ENCODE results near the gene LARP4B.

The LARP4B gene

GRCh38 chr10:784403-785088 is 147.0 kb downstream of the LARP4B start:
- Histone ChIP-seq H3K27ac (ENCODE audit: low read depth, low read length) (no peak overlapping the region), H3K4me3 (ENCODE audit: low read length) (no peak overlapping the region), H4K20me1 (ENCODE audit: control insufficient read depth, insufficient read depth, low read depth, low read length) (no peaks in the 10 kb centered on the region), H3F3A (ENCODE audit: control insufficient read depth, insufficient read depth) (no peaks in the 10 kb centered on the region), H3K4me1 (ENCODE audit: control insufficient read depth, low read length) (peaks cover 5% of the 10 kb centered on the region), H3K9me3 (ENCODE audit: control insufficient read depth, insufficient read depth, low read length) (no peaks in the 10 kb centered on the region), H3K27me3 (ENCODE audit: control insufficient read depth, low read length) (peaks cover 8% of the 10 kb centered on the region), H3K79me2 (ENCODE audit: control insufficient read depth, low read length) (no peaks in the 10 kb centered on the region), H3K9me2 (replicated peaks; ENCODE audit: control insufficient read depth, low read length) (no peaks in the 10 kb centered on the region), H3K4me2 (ENCODE audit: low read length) (no peak overlapping the region), H3K36me3 (ENCODE audit: control insufficient read depth, low read length) (no peaks in the 10 kb centered on the region)
- TF ChIP-seq CTCF (IDR thresholded peaks at IDR 0.05; ENCODE audit: low read depth, low read length, poor library complexity, severe bottlenecking) (no peak), EZH2phosphoT487 (IDR thresholded peaks at IDR 0.05; ENCODE audit: borderline replicate concordance, low read length) (no peak)

GRCh38 chr10:782751-783648 is 148.5 kb downstream of the LARP4B start:
- no peak for TF ChIP-seq CTCF (IDR thresholded peaks at IDR 0.05; ENCODE audit: low read depth, low read length, poor library complexity, severe bottlenecking)
- no peak for TF ChIP-seq EZH2phosphoT487 (IDR thresholded peaks at IDR 0.05; ENCODE audit: borderline replicate concordance, low read length)
- Histone ChIP-seq H3K36me3 (ENCODE audit: control insufficient read depth, low read length) (no peaks in the 10 kb centered on the region), H3K4me1 (ENCODE audit: control insufficient read depth, low read length) (no peaks in the 10 kb centered on the region), H3K4me2 (ENCODE audit: low read length) (no peak overlapping the region), H4K20me1 (ENCODE audit: control insufficient read depth, insufficient read depth, low read depth, low read length) (no peaks in the 10 kb centered on the region), H3K79me2 (ENCODE audit: control insufficient read depth, low read length) (no peaks in the 10 kb centered on the region), H3K4me3 (ENCODE audit: low read length) (no peak overlapping the region), H3K9me2 (replicated peaks; ENCODE audit: control insufficient read depth, low read length) (no peaks in the 10 kb centered on the region), H3K27me3 (ENCODE audit: control insufficient read depth, low read length) (peaks cover 8% of the 10 kb centered on the region), H3F3A (ENCODE audit: control insufficient read depth, insufficient read depth) (no peaks in the 10 kb centered on the region), H3K27ac (ENCODE audit: low read depth, low read length) (no peak overlapping the region), H3K9me3 (ENCODE audit: control insufficient read depth, insufficient read depth, low read length) (no peaks in the 10 kb centered on the region)

- H3K4me1 ChIP-seq (ENCODE audit: control insufficient read depth, low read length) = no peaks in the 10 kb centered on the region
- no peaks in the 10 kb centered on the region for H3F3A ChIP-seq (ENCODE audit: control insufficient read depth, insufficient read depth)
- H3K27ac ChIP-seq (ENCODE audit: low read depth, low read length) = no peak overlapping the region
- H3K4me2 ChIP-seq (ENCODE audit: low read length) = no peak overlapping the region
- H3K4me3 ChIP-seq (ENCODE audit: low read length) = no peak overlapping the region
- no peak for TF ChIP-seq CTCF (IDR thresholded peaks at IDR 0.05; ENCODE audit: low read depth, low read length, poor library complexity, severe bottlenecking)
- no peak for TF ChIP-seq EZH2phosphoT487 (IDR thresholded peaks at IDR 0.05; ENCODE audit: borderline replicate concordance, low read length)
- H4K20me1 ChIP-seq (ENCODE audit: control insufficient read depth, insufficient read depth, low read depth, low read length) = no peaks in the 10 kb centered on the region
- H3K36me3 ChIP-seq (ENCODE audit: control insufficient read depth, low read length) = no peaks in the 10 kb centered on the region
- H3K27me3 ChIP-seq (ENCODE audit: control insufficient read depth, low read length) = peaks cover 13% of the 10 kb centered on the region
- H3K79me2 ChIP-seq (ENCODE audit: control insufficient read depth, low read length) = no peaks in the 10 kb centered on the region
- no peaks in the 10 kb centered on the region for H3K9me3 ChIP-seq (ENCODE audit: control insufficient read depth, insufficient read depth, low read length)
- no peaks in the 10 kb centered on the region for H3K9me2 ChIP-seq (replicated peaks; ENCODE audit: control insufficient read depth, low read length)
Observed at GRCh38 chr10:780536-781524, 150.7 kb downstream of the LARP4B start.

Data from DOHH2 (cell line).